Neural cell (in vitro differentiated cells): ENCODE measurements around the gene MIS18BP1.

Source experiments
- CTCF ChIP-seq: fragments of 450-650 bp; IDR thresholded peaks from 2 replicates; pipeline ENCODE4 v1.5.1; 2014; ENCODE audit warnings: antibody characterized with exemption, mild to moderate bottlenecking, moderate library complexity; ENCODE audit not compliant: poor library complexity, severe bottlenecking
- EP300 ChIP-seq: fragments of 450-650 bp; conservative IDR thresholded peaks from 2 replicates; pipeline ENCODE4 v1.6.1; 2014; ENCODE audit warnings: antibody characterized with exemption, mild to moderate bottlenecking, moderate library complexity; ENCODE audit not compliant: poor library complexity, severe bottlenecking

- no peak for TF ChIP-seq CTCF
- no peak for TF ChIP-seq EP300
These were observed 9.6 kb upstream of the MIS18BP1 start for GRCh38 chr14:45262637-45263036.
